Gastrocnemius medialis (tissue), 4 donors: Measurements from ENCODE around the gene CTNNBL1.

Source experiments
- POLR2A ChIP-seq, 2 donors: fragments of 450-650 bp; IDR thresholded peaks; one replicate each; pipeline ENCODE4 v1.6.1; 2017; ENCODE audit warnings: antibody characterized with exemption in 2 of 2, mild to moderate bottlenecking in 2 of 2, moderate library complexity in 2 of 2
- TF ChIP-seq, protein P1 (sequence below), 5 experiments: fragments of 450-650 bp in 3 of 5; fragments of 200-600 bp in 2 of 5; sonication (generic) in 2 of 5; IDR thresholded peaks in 4 of 5; conservative IDR thresholded peaks in 1 of 5; 1 replicate in 4 of 5; 2 replicates in 1 of 5; pipeline ENCODE4 v1.5.1; 2016 to 2019; ENCODE audit warnings: antibody characterized with exemption in 5 of 5, mild to moderate bottlenecking in 3 of 5, moderate library complexity in 3 of 5

DNA sequence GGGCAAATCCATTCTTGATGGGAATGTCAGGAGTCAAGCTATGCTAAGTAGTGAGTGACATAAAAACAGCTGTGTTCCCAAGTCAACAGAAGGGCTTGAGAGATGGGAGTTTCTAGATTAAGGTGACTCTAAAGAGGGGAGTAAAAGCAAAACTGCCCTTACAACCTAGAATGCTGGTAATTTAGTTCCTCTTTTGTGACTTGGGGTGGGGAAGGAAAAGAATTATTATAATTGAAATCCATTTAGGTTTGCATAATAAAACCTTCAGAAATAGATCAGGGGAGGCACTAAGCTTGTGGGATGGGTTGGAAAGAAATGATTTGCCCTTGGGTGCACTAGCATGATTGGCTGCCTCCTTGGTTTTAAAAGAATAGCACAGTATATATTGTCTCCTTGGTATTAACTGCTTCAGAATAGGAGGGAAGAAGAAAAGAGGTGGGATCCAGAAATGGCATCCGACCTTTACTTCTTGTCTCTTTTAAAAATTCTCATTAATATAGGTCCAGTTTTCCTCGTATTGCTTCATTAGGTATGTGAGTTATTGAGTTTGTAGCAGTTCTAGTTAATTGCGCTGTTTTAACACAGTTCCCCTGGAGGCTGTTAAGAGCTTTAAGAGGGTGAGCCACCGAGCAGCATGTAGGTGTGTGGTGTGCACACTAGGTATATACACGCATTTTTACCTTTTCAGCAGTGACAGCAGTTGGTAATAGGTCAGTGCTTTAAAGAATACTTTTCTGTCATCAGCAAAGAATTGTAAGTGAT lies 113.8 kb downstream of the CTNNBL1 start:
- TF ChIP-seq, protein P1, sequence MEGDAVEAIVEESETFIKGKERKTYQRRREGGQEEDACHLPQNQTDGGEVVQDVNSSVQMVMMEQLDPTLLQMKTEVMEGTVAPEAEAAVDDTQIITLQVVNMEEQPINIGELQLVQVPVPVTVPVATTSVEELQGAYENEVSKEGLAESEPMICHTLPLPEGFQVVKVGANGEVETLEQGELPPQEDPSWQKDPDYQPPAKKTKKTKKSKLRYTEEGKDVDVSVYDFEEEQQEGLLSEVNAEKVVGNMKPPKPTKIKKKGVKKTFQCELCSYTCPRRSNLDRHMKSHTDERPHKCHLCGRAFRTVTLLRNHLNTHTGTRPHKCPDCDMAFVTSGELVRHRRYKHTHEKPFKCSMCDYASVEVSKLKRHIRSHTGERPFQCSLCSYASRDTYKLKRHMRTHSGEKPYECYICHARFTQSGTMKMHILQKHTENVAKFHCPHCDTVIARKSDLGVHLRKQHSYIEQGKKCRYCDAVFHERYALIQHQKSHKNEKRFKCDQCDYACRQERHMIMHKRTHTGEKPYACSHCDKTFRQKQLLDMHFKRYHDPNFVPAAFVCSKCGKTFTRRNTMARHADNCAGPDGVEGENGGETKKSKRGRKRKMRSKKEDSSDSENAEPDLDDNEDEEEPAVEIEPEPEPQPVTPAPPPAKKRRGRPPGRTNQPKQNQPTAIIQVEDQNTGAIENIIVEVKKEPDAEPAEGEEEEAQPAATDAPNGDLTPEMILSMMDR (IDR thresholded peaks at IDR 0.05 in 4 of 5, conservative IDR thresholded peaks at IDR 0.05 in 1 of 5): no peak
- TF ChIP-seq POLR2A (IDR thresholded peaks at IDR 0.05): no peak
